HCT116 (cell line): Measurements from ENCODE around the gene SGMS1. TPM values are rescaled to one million over a fixed set of nuclear protein-coding genes. Genes with fewer than 3 reads are reported as not detected.

ENCODE experiments used
- ATAC-seq: fragments of 200-7000 bp; cut with Tn5 transposase; 2 replicates; pipeline ENCODE4 v1.9.1; 2020; ENCODE audit warnings: mild to moderate bottlenecking, moderate library complexity
- BruUV-seq: library from RNA; stranded (reverse); fragments of 400-500 nt; replicated peaks from 2 replicates; lab custom pipeline; 2021; lab: Mats Ljungman, UMichigan
- CTCF ChIA-PET: fragments of 300-600 bp; sonication (Branson Sonifier 250); formaldehyde crosslinking; loops from one replicate; lab custom pipeline; 2021; ENCODE audit warnings: antibody characterized with exemption; lab: Charles Lee
- POLR2A ChIA-PET: fragments of 300-600, 350-600 bp; sonication (Branson Sonifier 250); formaldehyde crosslinking; loops from one replicate; lab custom pipeline; 2021; ENCODE audit warnings: antibody characterized with exemption; lab: Charles Lee
- RAD21 ChIA-PET, 2 experiments: fragments of 300-600 bp; sonication (Branson Sonifier 250); formaldehyde crosslinking; loops; one replicate each; lab custom pipeline; 2023; ENCODE audit warnings: low total read pairs in 2 of 2; ENCODE audit not compliant: uncharacterized antibody in 2 of 2, unreplicated experiment in 2 of 2, low non-redundant PET in 1 of 2; lab: Charles Lee
- DNase-seq: peaks from one replicate; pipeline ENCODE4 v3.0.0-alpha.2; 2010; ENCODE audit warnings: low read depth, low spot score
- H2AFZ ChIP-seq: fragments of 200-600 bp; shearing (Covaris generic), sonication (generic); 2 replicates; pipeline ENCODE4 v1.6.1; 2017; ENCODE audit warnings: low read depth, mixed run types, mixed read lengths, antibody characterized with exemption, low read length; ENCODE audit not compliant: poor library complexity, severe bottlenecking
- H3K27ac ChIP-seq: 2 replicates; pipeline ENCODE4 v1.5.1; 2012; ENCODE audit warnings: low read depth, low read length
- H3K27me3 ChIP-seq: fragments of 200-600 bp; sonication (generic); 2 replicates; pipeline ENCODE4 v1.6.1; 2016; ENCODE audit warnings: mixed run types, low read length, mixed read lengths; ENCODE audit not compliant: insufficient read depth
- H3K36me3 ChIP-seq, 2 experiments: fragments of 200-500 bp in 1 of 2; fragments of 200-600 bp in 1 of 2; sonication (Bioruptor generic) in 1 of 2; sonication (generic) in 1 of 2; 2 replicates each; pipeline versions ENCODE4 v1.5.1 to v1.6.1; 2014 to 2016; ENCODE audit warnings: low read length in 2 of 2, inconsistent platforms in 1 of 2, mixed read lengths in 1 of 2, mixed run types in 1 of 2; ENCODE audit not compliant: insufficient read depth in 2 of 2, control insufficient read depth in 1 of 2
- H3K4me1 ChIP-seq, 2 experiments: fragments of 200-600 bp in 1 of 2; sonication (generic) in 1 of 2; 2 replicates each; pipeline versions ENCODE4 v1.5.1 to v1.6.1; 2012 to 2017; ENCODE audit warnings: low read length in 2 of 2, inconsistent platforms in 1 of 2, mild to moderate bottlenecking in 1 of 2, mixed read lengths in 1 of 2, mixed run types in 1 of 2, moderate library complexity in 1 of 2; ENCODE audit not compliant: insufficient read depth in 2 of 2, control insufficient read depth in 1 of 2
- H3K4me2 ChIP-seq: fragments of 200-600 bp; sonication (generic); 2 replicates; pipeline ENCODE4 v1.6.1; 2017; ENCODE audit warnings: mixed run types, low read length, mixed read lengths
- H3K4me3 ChIP-seq, 2 experiments: fragments of 200-600 bp in 1 of 2; sonication (generic) in 1 of 2; replicated peaks in 1 of 2; 2 replicates each; pipeline ENCODE4 v1.5.1; 2011 to 2016; ENCODE audit warnings: low read length in 2 of 2, control low read depth in 1 of 2, low read depth in 1 of 2, mild to moderate bottlenecking in 1 of 2, mixed read lengths in 1 of 2, mixed run types in 1 of 2
- H3K79me2 ChIP-seq: fragments of 200-600 bp; sonication (generic); 2 replicates; pipeline ENCODE4 v1.6.1; 2017; ENCODE audit warnings: mild to moderate bottlenecking, mixed run types, low read length, moderate library complexity, mixed read lengths; ENCODE audit not compliant: insufficient read depth
- H3K9ac ChIP-seq: fragments of 200-600 bp; sonication (generic); 2 replicates; pipeline ENCODE4 v1.6.1; 2016; ENCODE audit warnings: low read length, mixed read lengths
- H3K9me2 ChIP-seq: fragments of 200-600 bp; sonication (generic), shearing (Covaris generic); 2 replicates; pipeline ENCODE4 v1.6.1; 2017; ENCODE audit warnings: mixed run types, mild to moderate bottlenecking, moderate library complexity; ENCODE audit not compliant: insufficient read depth
- H3K9me3 ChIP-seq, 2 experiments: fragments of 200-500 bp in 1 of 2; fragments of 200-600 bp in 1 of 2; sonication (Bioruptor generic) in 1 of 2; sonication (generic) in 1 of 2; 2 replicates each; pipeline ENCODE4 v1.6.1; 2014 to 2017; ENCODE audit warnings: low read length in 2 of 2, mixed read lengths in 2 of 2, inconsistent platforms in 1 of 2, low read depth in 1 of 2, mild to moderate bottlenecking in 1 of 2, mixed run types in 1 of 2, moderate library complexity in 1 of 2; ENCODE audit not compliant: control insufficient read depth in 1 of 2, insufficient read depth in 1 of 2
- H4K20me1 ChIP-seq: fragments of 200-600 bp; sonication (generic), shearing (Covaris generic); 2 replicates; pipeline ENCODE4 v1.6.1; 2017; ENCODE audit warnings: mixed run types, mild to moderate bottlenecking, moderate library complexity; ENCODE audit not compliant: insufficient read depth
- ATF3 ChIP-seq: IDR thresholded peaks from 2 replicates; pipeline ENCODE4 v1.6.1; 2012
- CBX3 ChIP-seq: IDR thresholded peaks from 2 replicates; pipeline ENCODE4 v1.6.1; 2012; ENCODE audit warnings: low read depth
- CEBPB ChIP-seq: IDR thresholded peaks from 2 replicates; pipeline ENCODE4 v1.6.1; 2012; ENCODE audit warnings: low read depth
- CTCF ChIP-seq, 3 experiments: fragments of 200-600 bp in 1 of 3; sonication (generic) in 1 of 3; IDR thresholded peaks in 2 of 3; conservative IDR thresholded peaks in 1 of 3; 2 replicates each; pipeline ENCODE4 v1.5.1; 2012 to 2017; ENCODE audit warnings: low read depth in 2 of 3, low read length in 2 of 3, antibody characterized with exemption in 1 of 3, borderline replicate concordance in 1 of 3, control low read depth in 1 of 3, mild to moderate bottlenecking in 1 of 3, mixed read lengths in 1 of 3, mixed run types in 1 of 3, moderate library complexity in 1 of 3; ENCODE audit not compliant: insufficient read depth in 1 of 3
- ELF1 ChIP-seq: IDR thresholded peaks from 2 replicates; pipeline ENCODE4 v1.6.1; 2012; ENCODE audit warnings: low read depth, borderline replicate concordance
- EZH2phosphoT487 ChIP-seq: fragments of 200-600 bp; IDR thresholded peaks from 2 replicates; pipeline ENCODE4 v1.6.1; 2018; ENCODE audit warnings: antibody characterized with exemption, borderline replicate concordance
- FOSL1 ChIP-seq: IDR thresholded peaks from 2 replicates; pipeline ENCODE4 v1.6.1; 2012; ENCODE audit warnings: low read depth
- JUND ChIP-seq: IDR thresholded peaks from 2 replicates; pipeline ENCODE4 v1.6.1; 2012
- MAX ChIP-seq: IDR thresholded peaks from 2 replicates; pipeline ENCODE4 v1.6.1; 2012
- POLR2A ChIP-seq: IDR thresholded peaks from 2 replicates; pipeline ENCODE4 v1.7.0; 2011; ENCODE audit warnings: borderline replicate concordance; ENCODE audit not compliant: insufficient read depth, insufficient read length; ENCODE audit errors: extremely low read depth
- POLR2AphosphoS5 ChIP-seq: IDR thresholded peaks from 2 replicates; pipeline ENCODE4 v1.6.1; 2011; ENCODE audit warnings: mild to moderate bottlenecking, low read depth, low read length, moderate library complexity
- RAD21 ChIP-seq: IDR thresholded peaks from 2 replicates; pipeline ENCODE4 v1.6.1; 2012; ENCODE audit warnings: low read depth, mild to moderate bottlenecking
- REST ChIP-seq: IDR thresholded peaks from 2 replicates; pipeline ENCODE4 v1.6.1; 2012; ENCODE audit warnings: low read depth
- SIN3A ChIP-seq: IDR thresholded peaks from 2 replicates; pipeline ENCODE4 v1.6.1; 2012; ENCODE audit warnings: low read depth
- TCF7L2 ChIP-seq: IDR thresholded peaks from 2 replicates; pipeline ENCODE4 v1.7.0; 2011; ENCODE audit warnings: borderline replicate concordance, inconsistent platforms; ENCODE audit not compliant: insufficient read depth, insufficient read length; ENCODE audit errors: extremely low read depth
- YY1 ChIP-seq: IDR thresholded peaks from 2 replicates; pipeline ENCODE4 v1.6.1; 2011; ENCODE audit warnings: low read length, low read depth, moderate library complexity, mild to moderate bottlenecking; ENCODE audit not compliant: insufficient replicate concordance; ENCODE audit errors: extremely low read depth
- ZBTB33 ChIP-seq: IDR thresholded peaks from 2 replicates; pipeline ENCODE4 v1.6.1; 2011; ENCODE audit warnings: mild to moderate bottlenecking, low read length, moderate library complexity; ENCODE audit not compliant: insufficient replicate concordance; ENCODE audit errors: extremely low read depth
- intact Hi-C: fragments of 100-400 bp; cut with micrococcal nuclease; formaldehyde crosslinking; loops from 2 replicates; pipeline ENCODE4 v1.10.0; 2022
- total RNA-seq: library from RNA; stranded (reverse); gene quantifications from one replicate; pipeline ENCODE4 v1.2.1, GENCODE V29; 2021; ENCODE audit not compliant: unreplicated experiment

The SGMS1 gene
- total RNA-seq, 1 experiment from 2014 or later, result 29.1 TPM

- no peak for DNase-seq
- H3K27ac ChIP-seq, result no peak overlapping the region
- POLR2A ChIA-PET, result no interaction called here
- H3K9me3 ChIP-seq, result no peaks in the 10 kb centered on the region
- RAD21 ChIA-PET, result no interaction called here
- no peaks in the 10 kb centered on the region for H4K20me1 ChIP-seq
- H3K4me3 ChIP-seq, result no peak overlapping the region
- H2AFZ ChIP-seq, result no peak overlapping the region
- TF ChIP-seq RAD21, result no peak
- TF ChIP-seq REST, result no peak
- no peak for TF ChIP-seq JUND
- no peak for TF ChIP-seq ELF1
- no peak for TF ChIP-seq SIN3A
- TF ChIP-seq POLR2AphosphoS5, result no peak
- no peak for TF ChIP-seq ZBTB33
- TF ChIP-seq MAX, result no peak
- no peak for TF ChIP-seq CTCF (IDR thresholded peaks at IDR 0.05 in 2 of 3, conservative IDR thresholded peaks at IDR 0.05 in 1 of 3; ENCODE audit: borderline replicate concordance in 1 of 3, insufficient read depth in 1 of 3, low read depth in 2 of 3, low read length in 2 of 3)
- no peak for TF ChIP-seq EZH2phosphoT487
- TF ChIP-seq FOSL1, result no peak
- TF ChIP-seq TCF7L2, result no peak
- TF ChIP-seq POLR2A, result no peak
- no peak for TF ChIP-seq CBX3
- no peak for TF ChIP-seq YY1
- no peak for TF ChIP-seq ATF3
- TF ChIP-seq CEBPB, result no peak
- no peak overlapping the region for H3K9ac ChIP-seq
- no peaks in the 10 kb centered on the region for H3K27me3 ChIP-seq
- no TSS peak for BruUV-seq
- H3K9me2 ChIP-seq, result no peaks in the 10 kb centered on the region
- H3K36me3 ChIP-seq, result no peaks in the 10 kb centered on the region
- no peak for ATAC-seq
- H3K79me2 ChIP-seq, result no peaks in the 10 kb centered on the region
- H3K4me2 ChIP-seq, result no peak overlapping the region
- intact Hi-C loops, result no loop called here
- no peaks in the 10 kb centered on the region for H3K4me1 ChIP-seq
- CTCF ChIA-PET, result no interaction called here
These were observed 288.4 kb downstream of the SGMS1 start for GRCh38 chr10:50335397-50335796.
